RWPE2 (cell line): ENCODE results near the gene ACSBG1.
A peak's percentile ranks its signal among the peaks of the same experiment; 100 is the strongest.

Source experiments
- ATAC-seq: fragments of 200-7000 bp; cut with Tn5 transposase; 3 replicates; pipeline ENCODE4 v1.9.1; 2021; ENCODE audit warnings: low read depth
- DNase-seq: peaks from one replicate; pipeline ENCODE4 v3.0.0-alpha.2; 2020; ENCODE audit warnings: low spot score
- H3K27ac ChIP-seq: fragments of 450-650 bp; 2 replicates; pipeline ENCODE4 v1.5.1; 2017; ENCODE audit warnings: mild to moderate bottlenecking; ENCODE audit not compliant: poor library complexity, severe bottlenecking
- H3K27me3 ChIP-seq: fragments of 250-450 bp; sonication (Bioruptor Pico); 2 replicates; pipeline ENCODE4 v1.5.1; 2021; ENCODE audit warnings: mild to moderate bottlenecking, moderate library complexity; ENCODE audit not compliant: insufficient read depth, poor library complexity, severe bottlenecking
- H3K36me3 ChIP-seq: fragments of 250-450 bp; sonication (Bioruptor Pico); 2 replicates; pipeline ENCODE4 v1.5.1; 2020; ENCODE audit warnings: low read depth, mild to moderate bottlenecking, moderate library complexity
- H3K4me1 ChIP-seq: fragments of 250-450 bp; sonication (Bioruptor Pico); 2 replicates; pipeline ENCODE4 v1.5.1; 2021; ENCODE audit warnings: mild to moderate bottlenecking, moderate library complexity; ENCODE audit not compliant: insufficient read depth, poor library complexity, severe bottlenecking
- H3K4me3 ChIP-seq: fragments of 250-450 bp; sonication (Bioruptor Pico); 2 replicates; pipeline ENCODE4 v1.5.1; 2021; ENCODE audit warnings: mild to moderate bottlenecking, moderate library complexity; ENCODE audit not compliant: severe bottlenecking
- H3K9me3 ChIP-seq: fragments of 250-450 bp; sonication (Bioruptor Pico); 2 replicates; pipeline ENCODE4 v1.5.1; 2021; ENCODE audit warnings: mild to moderate bottlenecking, moderate library complexity; ENCODE audit not compliant: severe bottlenecking
- CTCF ChIP-seq: fragments of 450-650 bp; IDR thresholded peaks from one replicate; pipeline ENCODE4 v1.5.1; 2017; ENCODE audit warnings: mild to moderate bottlenecking, moderate library complexity; ENCODE audit not compliant: poor library complexity, severe bottlenecking

ACSBG1 gene

GRCh38 chr15:78216276-78217104, 17.9 kb downstream of the ACSBG1 start:
- H3K9me3 ChIP-seq: no peaks in the 10 kb centered on the region
- H3K4me1 ChIP-seq: peaks cover 25% of the 10 kb centered on the region
- ATAC-seq (peak; percentile 83), DNase-seq (peak; percentile 76)
- no peak overlapping the region for H3K4me3 ChIP-seq
- H3K27ac ChIP-seq: no peak overlapping the region
- no peak for TF ChIP-seq CTCF
- no peaks in the 10 kb centered on the region for H3K36me3 ChIP-seq
- no peaks in the 10 kb centered on the region for H3K27me3 ChIP-seq

- no peak overlapping the region for H3K4me3 ChIP-seq
- ATAC-seq: no peak
- H3K27me3 ChIP-seq: no peaks in the 10 kb centered on the region
- peak; percentile 32 for DNase-seq
- H3K9me3 ChIP-seq: no peaks in the 10 kb centered on the region
- no peaks in the 10 kb centered on the region for H3K36me3 ChIP-seq
- no peak overlapping the region for H3K27ac ChIP-seq
- H3K4me1 ChIP-seq: peaks cover 19% of the 10 kb centered on the region
- no peak for TF ChIP-seq CTCF
Observed at GRCh38 chr15:78213956-78214355, 20.4 kb downstream of the ACSBG1 start.

- peaks cover 19% of the 10 kb centered on the region for H3K4me1 ChIP-seq
- DNase-seq: peak; percentile 66
- no peaks in the 10 kb centered on the region for H3K36me3 ChIP-seq
- ATAC-seq: no peak
- no peaks in the 10 kb centered on the region for H3K9me3 ChIP-seq
- no peak for TF ChIP-seq CTCF
- no peaks in the 10 kb centered on the region for H3K27me3 ChIP-seq
- H3K4me3 ChIP-seq: no peak overlapping the region
- H3K27ac ChIP-seq: no peak overlapping the region
Observed at GRCh38 chr15:78213425-78213750, 21.0 kb downstream of the ACSBG1 start.

- peaks cover 19% of the 10 kb centered on the region for H3K4me1 ChIP-seq
- H3K9me3 ChIP-seq: no peaks in the 10 kb centered on the region
- no peaks in the 10 kb centered on the region for H3K27me3 ChIP-seq
- DNase-seq (peak; percentile 92), ATAC-seq (peak; percentile 83)
- H3K36me3 ChIP-seq: no peaks in the 10 kb centered on the region
- no peak for TF ChIP-seq CTCF
- no peak overlapping the region for H3K27ac ChIP-seq
- H3K4me3 ChIP-seq: no peak overlapping the region
Observed at GRCh38 chr15:78212546-78213424, 21.6 kb downstream of the ACSBG1 start.
